Astrocyte of the cerebellum (primary cell): ENCODE results near the gene CDKL4.

Experiments used
- DNase-seq: peaks from one replicate; pipeline ENCODE4 v3.0.0-alpha.2; 2011; ENCODE audit warnings: low read depth
- H3K4me3 ChIP-seq: 2 replicates; pipeline ENCODE4 v1.5.1; 2011; ENCODE audit warnings: mild to moderate bottlenecking, low read depth, low read length, moderate library complexity
- CTCF ChIP-seq: IDR thresholded peaks from 2 replicates; pipeline ENCODE4 v1.5.1; 2012; ENCODE audit warnings: low read length, low read depth, moderate library complexity, mild to moderate bottlenecking; ENCODE audit errors: missing control alignments
- in situ Hi-C: cut with HindIII; loops from 2 replicates; pipeline ENCODE4 v1.10.0; 2017; ENCODE audit warnings: low sequenced_read_pairs

Gene CDKL4

GRCh38 chr2:39133215-39133851, 110.4 kb downstream of the CDKL4 start:
- in situ Hi-C loops, result no loop called here

DNA sequence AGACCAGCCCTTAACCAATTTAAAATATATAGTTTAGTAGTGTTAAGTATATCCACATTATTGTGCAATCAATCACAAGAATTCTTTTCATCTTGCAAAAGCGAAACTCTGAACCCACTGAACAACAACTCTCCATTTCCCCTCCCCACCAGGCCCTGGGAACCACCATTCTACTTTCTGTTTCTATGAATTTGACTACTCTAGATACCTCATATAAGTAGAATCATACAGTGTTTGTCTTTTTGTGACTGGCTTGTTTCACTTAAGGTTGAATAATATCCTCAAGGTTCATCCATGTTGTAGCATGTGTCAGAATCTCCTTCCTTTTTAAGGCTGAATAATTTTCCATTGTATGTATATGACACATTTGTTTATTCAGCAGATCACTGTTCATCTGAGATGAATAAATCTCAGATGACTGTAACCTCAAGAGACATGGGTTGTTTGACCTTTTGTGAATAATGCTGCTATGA, 114.8 kb downstream of the CDKL4 start:
- no peak for DNase-seq
- no peak for TF ChIP-seq CTCF
- in situ Hi-C loops, result no loop called here
- H3K4me3 ChIP-seq, result no peak overlapping the region

More at GRCh38 chr2:39133215-39133851, 110.4 kb downstream of the CDKL4 start:
- no peak for DNase-seq
- TF ChIP-seq CTCF, result no peak
- no peak overlapping the region for H3K4me3 ChIP-seq

GRCh38 chr2:39127973-39128372, 115.8 kb downstream of the CDKL4 start:
- no peak for DNase-seq
- in situ Hi-C loops, result no loop called here
- no peak for TF ChIP-seq CTCF
- no peak overlapping the region for H3K4me3 ChIP-seq
